ENCODE data around the gene ETFRF1.

Gene ETFRF1

GRCh38 chr12:25249931-25250738, 55.1 kb downstream of the ETFRF1 start:
- TF ChIP-seq CTCF (IDR thresholded peaks at IDR 0.05; ENCODE audit: low read depth, low read length), result no peak
- peak; percentile 15 for DNase-seq (ENCODE audit: low read depth, low spot score)
- peak overlapping the region; percentile 91 for H3K4me3 ChIP-seq (ENCODE audit: low read depth, low read length)
- in situ Hi-C loops (cut with HindIII; ENCODE audit: low sequenced_read_pairs), result no loop called here

DNA sequence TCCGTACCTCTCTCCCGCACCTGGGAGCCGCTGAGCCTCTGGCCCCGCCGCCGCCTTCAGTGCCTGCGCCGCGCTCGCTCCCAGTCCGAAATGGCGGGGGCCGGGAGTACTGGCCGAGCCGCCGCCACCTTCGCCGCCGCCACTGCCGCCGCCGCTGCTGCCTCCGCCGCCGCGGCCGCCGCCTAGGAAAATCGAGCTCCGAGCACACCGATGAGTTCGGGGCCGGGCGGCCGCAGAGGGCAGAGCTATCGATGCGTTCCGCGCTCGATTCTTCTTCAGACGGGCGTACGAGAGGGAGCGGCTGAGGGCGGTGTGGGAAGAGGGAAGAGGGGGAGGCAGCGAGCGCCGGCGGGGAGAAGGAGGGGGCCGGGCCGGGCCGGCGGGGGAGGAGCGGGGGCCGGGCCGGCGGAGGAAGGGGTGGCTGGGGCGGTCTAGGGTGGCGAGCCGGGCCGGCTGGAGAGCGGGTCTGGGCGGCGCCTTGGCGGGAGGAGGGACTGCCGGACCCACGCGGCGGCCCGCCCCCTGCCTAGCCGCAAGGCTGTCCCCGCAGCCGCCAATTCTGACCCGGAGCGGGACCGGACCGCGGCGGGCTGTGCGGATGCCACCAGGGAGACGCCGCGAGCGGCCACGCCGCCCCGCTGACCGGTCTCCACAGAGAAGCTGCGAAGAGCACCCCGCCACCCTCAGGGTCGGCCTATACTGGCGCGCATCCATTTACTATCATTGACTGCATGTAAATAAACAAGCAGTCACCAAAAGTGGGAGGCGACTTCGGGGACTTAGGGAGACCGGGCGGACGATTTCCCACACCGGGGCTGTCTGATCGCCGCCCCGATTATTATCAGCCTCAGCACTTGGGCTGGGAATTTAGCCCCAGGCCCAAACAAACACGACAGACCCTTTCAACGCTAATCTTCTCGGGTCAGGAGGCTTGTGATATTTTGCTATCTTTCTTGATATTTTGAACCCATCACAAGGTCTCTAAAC, 56.0 kb downstream of the ETFRF1 start, which contains the start of gene KRAS:
TSS of gene KRAS (minus strand) at position 186 of the 987 bp plus-strand sequence.
- DNase-seq (ENCODE audit: low read depth, low spot score), result peak; percentile 98
- no peak for TF ChIP-seq CTCF (IDR thresholded peaks at IDR 0.05; ENCODE audit: low read depth, low read length)
- in situ Hi-C loops (cut with HindIII; ENCODE audit: low sequenced_read_pairs), result no loop called here
- H3K4me3 ChIP-seq (ENCODE audit: low read depth, low read length), result peak within 1 kb of the TSS; percentile 91

DNA sequence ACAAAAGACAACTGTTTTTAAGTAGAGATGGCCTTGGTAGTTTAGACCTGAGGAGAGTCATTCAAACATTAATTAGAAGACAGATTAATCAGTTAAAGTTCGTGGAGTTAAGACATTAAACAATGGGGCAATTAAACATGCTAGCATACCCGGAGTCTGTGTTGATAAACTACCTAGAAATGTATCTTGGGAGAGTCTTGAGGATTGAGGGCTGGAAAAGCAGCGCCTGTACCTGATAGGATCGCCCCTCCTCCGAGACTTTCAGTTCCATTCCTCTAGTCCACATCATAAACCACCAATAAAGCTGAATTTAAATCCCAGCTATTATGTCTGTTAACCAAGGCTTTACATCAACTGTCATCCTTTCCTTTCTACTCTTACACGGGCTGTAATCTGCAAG, 56.7 kb downstream of the ETFRF1 start:
- no peak for DNase-seq (ENCODE audit: low read depth, low spot score)
- no peak overlapping the region for H3K4me3 ChIP-seq (ENCODE audit: low read depth, low read length)
- TF ChIP-seq CTCF (IDR thresholded peaks at IDR 0.05; ENCODE audit: low read depth, low read length), result no peak
- in situ Hi-C loops (cut with HindIII; ENCODE audit: low sequenced_read_pairs), result no loop called here

DNA sequence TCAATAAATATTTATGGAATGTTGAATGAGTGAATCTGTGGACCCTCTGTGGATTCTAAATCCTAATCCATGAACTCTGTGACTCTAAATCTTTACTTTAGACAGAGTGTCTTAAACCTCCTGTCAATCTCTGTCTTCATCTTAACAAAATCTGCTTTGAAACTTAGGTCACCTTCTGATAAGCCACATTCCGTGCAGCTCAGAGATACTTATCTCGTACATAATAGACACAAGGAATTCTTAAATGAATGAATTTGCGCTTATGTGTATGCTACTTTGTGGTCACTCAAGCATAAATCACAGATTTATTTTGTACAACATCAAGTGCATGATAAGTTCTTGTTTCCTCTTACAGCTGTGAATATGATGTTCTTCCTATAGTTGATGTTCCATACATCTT, 57.9 kb downstream of the ETFRF1 start:
- no peak for TF ChIP-seq CTCF (IDR thresholded peaks at IDR 0.05; ENCODE audit: low read depth, low read length)
- H3K4me3 ChIP-seq (ENCODE audit: low read depth, low read length), result no peak overlapping the region
- in situ Hi-C loops (cut with HindIII; ENCODE audit: low sequenced_read_pairs), result no loop called here
- DNase-seq (ENCODE audit: low read depth, low spot score), result no peak

DNA sequence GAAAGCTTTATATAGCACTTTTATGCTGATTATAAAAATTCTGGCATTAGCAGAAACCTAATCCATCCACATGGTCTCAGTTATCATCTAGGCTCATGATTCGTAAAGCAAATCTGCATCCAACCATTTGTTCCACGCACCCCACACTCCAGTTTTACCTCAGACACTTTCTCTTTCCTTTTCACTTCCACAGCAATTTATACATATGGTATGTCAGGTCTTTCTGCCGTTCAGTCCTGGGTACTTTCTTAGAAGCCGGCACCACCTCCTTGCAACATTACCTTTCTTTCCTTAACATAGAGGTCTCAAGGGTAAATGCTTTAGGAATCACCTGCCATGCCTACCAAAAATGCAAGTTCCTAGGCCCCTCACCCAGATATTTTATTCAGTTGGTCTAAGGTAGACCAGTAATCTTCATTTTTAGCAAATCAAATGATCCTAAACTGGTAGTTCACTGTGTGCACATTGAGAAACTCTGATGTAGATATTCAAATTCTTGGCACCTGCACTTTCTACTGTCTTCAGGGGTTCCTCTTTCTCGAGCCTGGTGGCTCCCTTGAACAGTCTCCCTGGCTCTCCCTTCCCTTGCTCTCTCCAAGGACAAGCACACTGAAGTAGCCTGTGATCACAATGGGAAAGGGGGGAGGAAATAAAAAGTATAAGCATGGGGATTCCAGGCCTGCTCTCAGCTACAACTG, 58.5 kb downstream of the ETFRF1 start:
- TF ChIP-seq CTCF (IDR thresholded peaks at IDR 0.05; ENCODE audit: low read depth, low read length), result no peak
- in situ Hi-C loops (cut with HindIII; ENCODE audit: low sequenced_read_pairs), result no loop called here
- no peak for DNase-seq (ENCODE audit: low read depth, low spot score)
- no peak overlapping the region for H3K4me3 ChIP-seq (ENCODE audit: low read depth, low read length)

- H3K4me3 ChIP-seq (ENCODE audit: low read depth, low read length), result no peak overlapping the region
- in situ Hi-C loops (cut with HindIII; ENCODE audit: low sequenced_read_pairs), result no loop called here
- TF ChIP-seq CTCF (IDR thresholded peaks at IDR 0.05; ENCODE audit: low read depth, low read length), result no peak
- DNase-seq (ENCODE audit: low read depth, low spot score), result no peak
Measured at GRCh38 chr12:25254271-25254880, 59.3 kb downstream of the ETFRF1 start.

All from astrocyte of the spinal cord (primary cell).